ENCODE data around the gene ST3GAL3.

GRCh38 chr1:43847882-43848281, 140.5 kb downstream of the ST3GAL3 start:
- TF ChIP-seq, protein P1, sequence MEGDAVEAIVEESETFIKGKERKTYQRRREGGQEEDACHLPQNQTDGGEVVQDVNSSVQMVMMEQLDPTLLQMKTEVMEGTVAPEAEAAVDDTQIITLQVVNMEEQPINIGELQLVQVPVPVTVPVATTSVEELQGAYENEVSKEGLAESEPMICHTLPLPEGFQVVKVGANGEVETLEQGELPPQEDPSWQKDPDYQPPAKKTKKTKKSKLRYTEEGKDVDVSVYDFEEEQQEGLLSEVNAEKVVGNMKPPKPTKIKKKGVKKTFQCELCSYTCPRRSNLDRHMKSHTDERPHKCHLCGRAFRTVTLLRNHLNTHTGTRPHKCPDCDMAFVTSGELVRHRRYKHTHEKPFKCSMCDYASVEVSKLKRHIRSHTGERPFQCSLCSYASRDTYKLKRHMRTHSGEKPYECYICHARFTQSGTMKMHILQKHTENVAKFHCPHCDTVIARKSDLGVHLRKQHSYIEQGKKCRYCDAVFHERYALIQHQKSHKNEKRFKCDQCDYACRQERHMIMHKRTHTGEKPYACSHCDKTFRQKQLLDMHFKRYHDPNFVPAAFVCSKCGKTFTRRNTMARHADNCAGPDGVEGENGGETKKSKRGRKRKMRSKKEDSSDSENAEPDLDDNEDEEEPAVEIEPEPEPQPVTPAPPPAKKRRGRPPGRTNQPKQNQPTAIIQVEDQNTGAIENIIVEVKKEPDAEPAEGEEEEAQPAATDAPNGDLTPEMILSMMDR (IDR thresholded peaks at IDR 0.05), result no peak
- no peak for TF ChIP-seq POLR2A (IDR thresholded peaks at IDR 0.05)

Data from testis (tissue), 2 donors.